Mucosa of stomach (tissue), 1 donor: ENCODE data around the gene XDH.

Experiments
- H3K27me3 ChIP-seq: one replicate; pipeline ENCODE4 v1.7.0; 2013; ENCODE audit warnings: mild to moderate bottlenecking, low read length; ENCODE audit not compliant: control insufficient read depth, insufficient read depth
- H3K36me3 ChIP-seq: one replicate; pipeline ENCODE4 v1.7.0; 2013; ENCODE audit warnings: low read length; ENCODE audit not compliant: control insufficient read depth, insufficient read depth
- H3K4me1 ChIP-seq: one replicate; pipeline ENCODE4 v1.7.0; 2013; ENCODE audit warnings: mild to moderate bottlenecking, low read length; ENCODE audit not compliant: control insufficient read depth, insufficient read depth
- H3K4me3 ChIP-seq: one replicate; pipeline ENCODE4 v1.7.0; 2013; ENCODE audit warnings: low read length
- H3K9ac ChIP-seq: one replicate; pipeline ENCODE4 v1.7.0; 2013; ENCODE audit warnings: mild to moderate bottlenecking, low read length, moderate library complexity
- H3K9me3 ChIP-seq: one replicate; pipeline ENCODE4 v1.7.0; 2013; ENCODE audit warnings: mild to moderate bottlenecking, low read length, moderate library complexity; ENCODE audit not compliant: control insufficient read depth
- donor health status: Pancreatic carcinoma.

The XDH gene

DNA sequence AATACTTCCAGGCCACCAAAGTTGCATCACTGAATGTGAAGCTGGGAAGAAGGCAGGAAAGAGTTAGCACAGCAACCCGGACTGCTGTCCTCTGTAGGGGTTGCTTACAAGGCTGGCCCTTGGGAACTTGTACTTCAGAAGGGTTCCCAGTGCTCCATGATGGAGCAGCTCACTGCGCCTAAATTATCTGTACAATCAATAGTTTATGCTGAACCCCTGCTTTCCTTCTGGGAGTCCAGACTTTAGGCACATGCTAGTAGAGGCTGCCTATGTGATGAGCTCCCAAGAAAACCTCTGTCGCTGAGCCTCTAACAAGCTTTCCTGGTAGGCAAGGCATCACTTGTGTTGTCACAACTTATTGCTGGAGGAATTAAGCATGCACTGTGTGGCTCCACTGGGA is 34.3 kb downstream of the XDH start:
- no peak overlapping the region for H3K4me3 ChIP-seq
- H3K36me3 ChIP-seq = no peaks in the 10 kb centered on the region
- H3K9me3 ChIP-seq = no peaks in the 10 kb centered on the region
- H3K9ac ChIP-seq = no peak overlapping the region
- H3K27me3 ChIP-seq = no peaks in the 10 kb centered on the region
- no peaks in the 10 kb centered on the region for H3K4me1 ChIP-seq

- no peak overlapping the region for H3K4me3 ChIP-seq
- no peaks in the 10 kb centered on the region for H3K27me3 ChIP-seq
- H3K9me3 ChIP-seq = no peaks in the 10 kb centered on the region
- no peaks in the 10 kb centered on the region for H3K4me1 ChIP-seq
- H3K9ac ChIP-seq = no peak overlapping the region
- H3K36me3 ChIP-seq = no peaks in the 10 kb centered on the region
These were observed 34.8 kb downstream of the XDH start for GRCh38 chr2:31379747-31380146.

- Histone ChIP-seq H3K9ac (no peak overlapping the region), H3K4me1 (no peaks in the 10 kb centered on the region), H3K36me3 (no peaks in the 10 kb centered on the region), H3K27me3 (no peaks in the 10 kb centered on the region), H3K4me3 (no peak overlapping the region), H3K9me3 (no peaks in the 10 kb centered on the region)
These were observed 35.6 kb downstream of the XDH start for GRCh38 chr2:31378791-31379501.

- Histone ChIP-seq H3K9me3 (no peaks in the 10 kb centered on the region), H3K27me3 (no peaks in the 10 kb centered on the region), H3K4me3 (no peak overlapping the region), H3K36me3 (no peaks in the 10 kb centered on the region), H3K9ac (no peak overlapping the region), H3K4me1 (no peaks in the 10 kb centered on the region)
These were observed 36.2 kb downstream of the XDH start for GRCh38 chr2:31378389-31378788.

- no peaks in the 10 kb centered on the region for H3K36me3 ChIP-seq
These were observed 41.4 kb downstream of the XDH start for GRCh38 chr2:31373127-31373526.

DNA sequence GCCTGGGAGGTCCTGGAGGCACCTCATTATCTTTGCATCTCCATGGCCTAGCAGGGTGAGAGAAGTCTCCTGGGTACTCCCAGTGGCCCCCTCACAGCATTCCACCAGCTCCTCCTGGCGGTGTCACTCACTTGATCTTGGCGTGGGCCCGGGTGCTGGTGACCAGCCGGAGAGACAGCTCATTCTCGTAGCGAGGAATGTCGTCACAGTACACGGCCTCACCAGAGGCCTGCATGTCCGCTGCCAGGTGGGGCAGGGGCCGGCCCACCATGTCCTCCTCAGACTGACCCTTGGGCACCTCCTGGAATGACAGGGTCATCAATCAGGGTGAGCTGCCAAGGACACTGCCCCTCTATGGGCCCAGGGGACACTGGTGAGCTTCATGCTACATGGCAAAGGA is 42.4 kb downstream of the XDH start:
- Histone ChIP-seq H3K36me3 (no peaks in the 10 kb centered on the region), H3K9ac (no peak overlapping the region), H3K9me3 (no peaks in the 10 kb centered on the region), H3K27me3 (no peaks in the 10 kb centered on the region), H3K4me1 (no peaks in the 10 kb centered on the region), H3K4me3 (no peak overlapping the region)

More at GRCh38 chr2:31373127-31373526, 41.4 kb downstream of the XDH start:
- no peaks in the 10 kb centered on the region for H3K27me3 ChIP-seq
- H3K9ac ChIP-seq = no peak overlapping the region
- H3K4me3 ChIP-seq = no peak overlapping the region
- H3K4me1 ChIP-seq = no peaks in the 10 kb centered on the region
- H3K9me3 ChIP-seq = no peaks in the 10 kb centered on the region

DNA sequence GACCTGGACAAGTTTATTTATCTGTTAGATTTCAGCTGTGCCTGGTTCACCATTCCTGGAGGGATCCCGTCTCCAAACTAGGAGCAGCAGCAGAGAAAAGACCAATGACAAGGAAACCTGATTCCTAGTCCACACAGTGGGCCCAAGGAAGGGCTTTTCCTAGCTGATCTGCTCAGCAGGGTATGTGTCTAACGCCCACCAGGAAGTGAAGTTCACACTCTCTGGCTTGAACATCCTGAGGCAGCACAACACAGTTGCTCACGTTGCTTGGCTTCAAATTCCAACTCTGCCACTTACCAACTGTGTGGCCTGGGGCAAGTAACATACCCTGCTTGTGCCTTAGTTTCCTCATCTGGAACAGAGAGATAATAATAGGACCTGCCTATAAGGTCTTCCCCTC is 42.9 kb downstream of the XDH start:
- H3K4me3 ChIP-seq = no peak overlapping the region
- H3K9ac ChIP-seq = no peak overlapping the region
- H3K36me3 ChIP-seq = no peaks in the 10 kb centered on the region
- no peaks in the 10 kb centered on the region for H3K9me3 ChIP-seq
- H3K27me3 ChIP-seq = no peaks in the 10 kb centered on the region
- H3K4me1 ChIP-seq = no peaks in the 10 kb centered on the region

- Histone ChIP-seq H3K36me3 (no peaks in the 10 kb centered on the region), H3K4me1 (no peaks in the 10 kb centered on the region), H3K4me3 (no peak overlapping the region), H3K27me3 (no peaks in the 10 kb centered on the region), H3K9me3 (no peaks in the 10 kb centered on the region), H3K9ac (no peak overlapping the region)
These were observed 47.8 kb downstream of the XDH start for GRCh38 chr2:31366733-31367132.

- no peaks in the 10 kb centered on the region for H3K36me3 ChIP-seq
- no peaks in the 10 kb centered on the region for H3K9me3 ChIP-seq
- no peak overlapping the region for H3K9ac ChIP-seq
- H3K4me3 ChIP-seq = no peak overlapping the region
- H3K27me3 ChIP-seq = no peaks in the 10 kb centered on the region
- H3K4me1 ChIP-seq = no peaks in the 10 kb centered on the region
These were observed 48.6 kb downstream of the XDH start for GRCh38 chr2:31365834-31366505.

GRCh38 chr2:31365348-31365747 is 49.2 kb downstream of the XDH start:
- no peak overlapping the region for H3K9ac ChIP-seq
- H3K4me3 ChIP-seq = no peak overlapping the region
- no peaks in the 10 kb centered on the region for H3K9me3 ChIP-seq
- H3K27me3 ChIP-seq = no peaks in the 10 kb centered on the region
- H3K36me3 ChIP-seq = no peaks in the 10 kb centered on the region
- H3K4me1 ChIP-seq = no peaks in the 10 kb centered on the region

- Histone ChIP-seq H3K9me3 (no peaks in the 10 kb centered on the region), H3K4me1 (no peaks in the 10 kb centered on the region), H3K4me3 (no peak overlapping the region), H3K27me3 (no peaks in the 10 kb centered on the region), H3K36me3 (no peaks in the 10 kb centered on the region), H3K9ac (no peak overlapping the region)
These were observed 50.4 kb downstream of the XDH start for GRCh38 chr2:31363956-31364750.

DNA sequence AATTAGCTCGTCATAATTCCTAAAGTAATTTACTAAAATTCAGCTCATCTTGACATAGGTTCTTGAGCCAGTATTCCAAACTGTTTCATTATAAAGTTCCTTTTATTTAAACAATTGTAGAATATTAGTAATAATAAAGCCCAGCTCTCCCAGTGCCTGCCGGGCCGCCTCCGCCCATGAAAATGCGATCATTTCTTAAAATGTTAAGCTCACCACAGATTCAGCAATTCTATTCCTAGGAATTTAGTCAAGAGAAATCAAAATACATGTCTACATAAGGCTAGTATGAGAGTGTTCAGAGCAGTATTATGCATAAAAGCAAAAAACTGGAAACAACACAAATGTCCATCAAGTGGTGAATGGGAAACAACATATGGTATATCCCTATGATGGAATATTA is 52.0 kb downstream of the XDH start:
- Histone ChIP-seq H3K27me3 (no peaks in the 10 kb centered on the region), H3K4me1 (no peaks in the 10 kb centered on the region), H3K9ac (no peak overlapping the region), H3K9me3 (no peaks in the 10 kb centered on the region), H3K36me3 (no peaks in the 10 kb centered on the region), H3K4me3 (no peak overlapping the region)
